A673 (cell line): ENCODE data around the gene KCNIP1. TPM values are rescaled to one million over a fixed set of nuclear protein-coding genes. Genes with fewer than 3 reads are reported as not detected.

ENCODE experiments used
- BruUV-seq: library from RNA; stranded (reverse); fragments of 400-500 nt; replicated peaks from 2 replicates; lab custom pipeline; 2021; lab: Mats Ljungman, UMichigan
- CTCF ChIA-PET: fragments of 300-600 bp; sonication (Branson Sonifier 250); formaldehyde crosslinking; loops from one replicate; lab custom pipeline; 2022; ENCODE audit warnings: antibody characterized with exemption; lab: Charles Lee
- POLR2A ChIA-PET: fragments of 300-600 bp; sonication (Branson Sonifier 250); formaldehyde crosslinking; loops from one replicate; lab custom pipeline; 2022; ENCODE audit warnings: antibody characterized with exemption; ENCODE audit not compliant: low non-redundant PET; lab: Charles Lee
- DNase-seq: peaks from one replicate; pipeline ENCODE4 v3.0.0-alpha.2; 2015; ENCODE audit warnings: low spot score
- H3K27ac ChIP-seq: fragments of 200-600 bp; sonication (generic); 2 replicates; pipeline ENCODE4 v1.5.1; 2016; ENCODE audit warnings: mixed run types, low read depth, mild to moderate bottlenecking, mixed read lengths, antibody characterized with exemption, low read length; ENCODE audit not compliant: poor library complexity, severe bottlenecking
- H3K27me3 ChIP-seq: fragments of 200-600 bp; sonication (generic); replicated peaks from 2 replicates; pipeline ENCODE4 v1.6.1; 2017; ENCODE audit warnings: mixed run types, low read depth, mild to moderate bottlenecking, mixed read lengths, antibody characterized with exemption, low read length; ENCODE audit not compliant: insufficient read depth, poor library complexity
- H3K36me3 ChIP-seq: fragments of 200-600 bp; sonication (generic); 2 replicates; pipeline ENCODE4 v1.6.1; 2016; ENCODE audit warnings: mixed run types, mild to moderate bottlenecking, mixed read lengths, antibody characterized with exemption, low read length; ENCODE audit not compliant: insufficient read depth, poor library complexity, severe bottlenecking
- H3K4me1 ChIP-seq: fragments of 200-600 bp; sonication (generic); 2 replicates; pipeline ENCODE4 v1.6.1; 2017; ENCODE audit warnings: mixed run types, mild to moderate bottlenecking, mixed read lengths, antibody characterized with exemption, low read length; ENCODE audit not compliant: insufficient read depth, poor library complexity, severe bottlenecking
- H3K4me3 ChIP-seq: fragments of 200-600 bp; sonication (generic); 2 replicates; pipeline ENCODE4 v1.5.1; 2016; ENCODE audit warnings: low read depth, mixed run types, mild to moderate bottlenecking, mixed read lengths, low read length; ENCODE audit not compliant: poor library complexity, severe bottlenecking
- H3K9me3 ChIP-seq: fragments of 200-600 bp; sonication (generic); 2 replicates; pipeline ENCODE4 v1.6.1; 2016; ENCODE audit warnings: mixed run types, low read depth, mild to moderate bottlenecking, mixed read lengths, antibody characterized with exemption, low read length; ENCODE audit not compliant: poor library complexity, severe bottlenecking
- EZH2 ChIP-seq: fragments of 200-600 bp; sonication (generic); IDR thresholded peaks from 2 replicates; pipeline ENCODE4 v1.6.1; 2017; ENCODE audit warnings: borderline replicate concordance, low read depth, mild to moderate bottlenecking, mixed read lengths, antibody characterized with exemption, low read length; ENCODE audit not compliant: poor library complexity, severe bottlenecking
- intact Hi-C: fragments of 100-400 bp; cut with micrococcal nuclease; formaldehyde crosslinking; loops from one replicate; pipeline ENCODE4 v1.10.0; 2022; ENCODE audit not compliant: unreplicated experiment
- total RNA-seq: library from RNA; stranded (reverse); gene quantifications from 2 replicates; pipeline ENCODE4 v1.2.3, GENCODE V29; 2021
- TF ChIP-seq, protein P1 (sequence below): fragments of 300-800, 200-600 bp; sonication (generic); conservative IDR thresholded peaks from 2 replicates; pipeline ENCODE4 v1.5.1; 2017; ENCODE audit warnings: low read depth, mild to moderate bottlenecking, antibody characterized with exemption, low read length, moderate library complexity, mixed read lengths

Gene KCNIP1
- total RNA-seq, 1 experiment from 2014 or later, result 3.7 TPM

DNA sequence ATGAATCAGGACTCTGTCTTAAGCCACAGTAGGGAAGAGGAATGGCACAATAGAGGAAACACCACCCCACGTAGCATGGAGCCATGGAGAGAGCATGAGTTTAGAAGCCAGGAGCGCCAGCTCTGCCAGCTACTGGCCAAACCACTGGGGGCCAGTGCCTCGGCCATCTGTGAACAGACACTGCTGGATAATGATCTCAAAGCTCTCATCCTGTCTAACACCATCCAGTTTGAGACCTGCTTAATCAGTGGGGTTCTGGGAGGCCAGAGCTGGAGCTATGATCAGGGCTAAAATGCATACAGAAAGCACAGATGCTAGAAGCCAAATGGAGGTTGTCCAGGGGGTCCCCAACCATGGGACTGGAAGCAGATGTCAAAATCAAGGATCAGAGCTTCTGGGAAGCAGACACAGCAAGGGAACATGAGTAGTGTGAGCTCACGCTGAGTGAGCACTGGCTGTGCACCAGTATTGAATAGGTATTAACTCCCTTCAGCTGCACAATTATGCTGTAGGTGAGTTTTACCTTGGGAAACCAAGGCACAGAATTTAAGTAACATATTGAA, 92.7 kb downstream of the KCNIP1 start:
- intact Hi-C loops, result no loop called here
- H3K4me3 ChIP-seq, result no peak overlapping the region
- no peaks in the 10 kb centered on the region for H3K9me3 ChIP-seq
- H3K4me1 ChIP-seq, result no peaks in the 10 kb centered on the region
- no peak for DNase-seq
- ChIA-PET CTCF (no interaction called here), POLR2A (no interaction called here)
- H3K27ac ChIP-seq, result no peak overlapping the region
- H3K27me3 ChIP-seq, result no peaks in the 10 kb centered on the region
- TF ChIP-seq EZH2, result no peak
- TF ChIP-seq, protein P1, sequence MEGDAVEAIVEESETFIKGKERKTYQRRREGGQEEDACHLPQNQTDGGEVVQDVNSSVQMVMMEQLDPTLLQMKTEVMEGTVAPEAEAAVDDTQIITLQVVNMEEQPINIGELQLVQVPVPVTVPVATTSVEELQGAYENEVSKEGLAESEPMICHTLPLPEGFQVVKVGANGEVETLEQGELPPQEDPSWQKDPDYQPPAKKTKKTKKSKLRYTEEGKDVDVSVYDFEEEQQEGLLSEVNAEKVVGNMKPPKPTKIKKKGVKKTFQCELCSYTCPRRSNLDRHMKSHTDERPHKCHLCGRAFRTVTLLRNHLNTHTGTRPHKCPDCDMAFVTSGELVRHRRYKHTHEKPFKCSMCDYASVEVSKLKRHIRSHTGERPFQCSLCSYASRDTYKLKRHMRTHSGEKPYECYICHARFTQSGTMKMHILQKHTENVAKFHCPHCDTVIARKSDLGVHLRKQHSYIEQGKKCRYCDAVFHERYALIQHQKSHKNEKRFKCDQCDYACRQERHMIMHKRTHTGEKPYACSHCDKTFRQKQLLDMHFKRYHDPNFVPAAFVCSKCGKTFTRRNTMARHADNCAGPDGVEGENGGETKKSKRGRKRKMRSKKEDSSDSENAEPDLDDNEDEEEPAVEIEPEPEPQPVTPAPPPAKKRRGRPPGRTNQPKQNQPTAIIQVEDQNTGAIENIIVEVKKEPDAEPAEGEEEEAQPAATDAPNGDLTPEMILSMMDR, result no peak
- H3K36me3 ChIP-seq, result no peaks in the 10 kb centered on the region
- no TSS peak for BruUV-seq

DNA sequence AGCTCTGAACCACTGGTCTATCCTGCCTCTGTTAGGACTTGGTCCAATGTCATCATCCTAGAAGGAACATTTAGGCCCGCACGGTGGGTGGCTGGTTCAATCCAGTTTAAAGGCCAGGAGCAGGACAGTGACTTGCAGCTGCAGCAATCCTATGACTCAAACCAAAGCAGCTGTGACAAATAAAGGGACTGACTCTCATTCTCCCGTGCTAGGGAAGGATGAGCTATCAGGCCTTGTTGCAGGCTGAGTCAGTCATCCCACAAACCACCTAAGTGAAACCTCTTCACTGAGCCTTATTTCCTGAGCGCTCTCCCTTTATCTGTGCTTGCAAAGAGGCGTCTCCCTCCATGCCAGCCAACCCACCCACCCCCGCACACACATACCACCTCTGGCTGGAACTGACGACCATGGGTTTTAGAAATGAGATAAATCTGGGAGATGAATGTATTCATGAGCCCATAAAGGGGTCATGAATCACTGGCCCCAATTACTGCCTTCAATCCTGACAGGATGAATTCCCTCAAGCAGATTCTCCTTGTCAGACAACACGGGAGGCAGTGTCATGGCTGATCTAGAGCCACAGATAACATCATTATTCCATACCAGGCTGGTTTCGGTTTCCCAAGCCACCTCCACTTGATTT, 93.4 kb downstream of the KCNIP1 start:
- CTCF ChIA-PET, result no interaction called here
- Histone ChIP-seq H3K9me3 (no peaks in the 10 kb centered on the region), H3K27me3 (no peaks in the 10 kb centered on the region), H3K27ac (no peak overlapping the region), H3K4me3 (no peak overlapping the region), H3K36me3 (no peaks in the 10 kb centered on the region), H3K4me1 (no peaks in the 10 kb centered on the region)
- peak; percentile 14 for DNase-seq
- BruUV-seq, result no TSS peak
- TF ChIP-seq, protein P1, result no peak
- TF ChIP-seq EZH2, result no peak
- POLR2A ChIA-PET, result no interaction called here
- intact Hi-C loops, result no loop called here

DNA sequence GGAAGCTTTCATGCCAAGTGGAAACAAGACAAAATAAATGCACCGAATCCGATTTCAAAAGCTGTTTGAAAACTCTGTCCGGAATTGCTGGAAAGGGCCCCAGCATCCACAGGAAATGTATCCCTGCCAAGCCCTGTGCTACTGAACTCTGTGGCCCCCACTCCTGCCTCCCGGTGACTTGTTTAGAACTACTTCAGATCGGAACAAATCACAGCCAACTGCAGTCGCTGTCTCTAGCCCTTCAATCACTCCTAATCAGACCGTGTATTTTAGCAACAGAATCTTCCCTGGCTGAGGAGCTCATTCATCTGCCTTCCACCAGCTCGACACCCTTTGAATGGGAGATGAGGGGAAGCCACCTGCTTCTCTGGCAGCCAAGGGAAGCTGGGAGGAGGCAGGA, 94.1 kb downstream of the KCNIP1 start:
- no TSS peak for BruUV-seq
- H3K27ac ChIP-seq, result no peak overlapping the region

More for the DNA sequence above, 94.1 kb downstream of the KCNIP1 start:
- ChIA-PET CTCF (no interaction called here), POLR2A (no interaction called here)
- Histone ChIP-seq H3K9me3 (no peaks in the 10 kb centered on the region), H3K27me3 (no peaks in the 10 kb centered on the region), H3K4me3 (no peak overlapping the region), H3K36me3 (no peaks in the 10 kb centered on the region), H3K4me1 (no peaks in the 10 kb centered on the region)
- intact Hi-C loops, result no loop called here
- DNase-seq, result no peak
- no peak for TF ChIP-seq EZH2
- TF ChIP-seq, protein P1, result no peak
